ENCODE results near the gene RPTOR.
"Not testable (repeated sequence)": the region's sequence is repeated elsewhere in the genome, so short reads cannot be mapped to it uniquely, and the experiment has no call there.

The RPTOR gene

DNA sequence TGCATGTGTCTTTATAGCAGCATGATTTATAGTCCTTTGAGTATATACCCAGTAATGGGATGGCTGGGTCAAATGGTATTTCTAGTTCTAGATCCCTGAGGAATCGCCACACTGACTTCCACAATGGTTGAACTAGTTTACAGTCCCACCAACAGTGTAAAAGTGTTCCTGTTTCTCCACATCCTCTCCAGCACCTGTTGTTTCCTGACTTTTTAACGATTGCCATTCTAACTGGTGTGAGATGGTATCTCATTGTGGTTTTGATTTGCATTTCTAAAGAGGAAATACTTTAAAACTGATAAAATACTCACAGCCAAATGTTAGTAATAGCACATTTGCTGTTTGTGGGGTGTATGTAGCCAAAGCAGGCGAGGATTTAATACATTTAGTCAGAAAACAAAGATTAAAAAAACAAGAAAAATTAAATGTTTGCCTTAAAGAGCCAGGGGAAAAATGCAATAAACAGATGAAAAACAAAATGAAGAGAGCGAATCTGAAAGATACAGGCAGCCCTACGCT lies 220.0 kb downstream of the RPTOR start:
- TF ChIP-seq SCRT2 (tag by site-specific recombination; IDR thresholded peaks at IDR 0.05) = peak; percentile 60
- 0 out of 2 replicates have a peak, but pooled peaks have one; percentile 36 for TF ChIP-seq SCRT1 (tag by site-specific recombination; IDR thresholded peaks at IDR 0.05; ENCODE audit: borderline replicate concordance)
- peak; percentile 87 for TF ChIP-seq ZNF184 (tag by site-specific recombination; IDR thresholded peaks at IDR 0.05)
- POLR2A ChIA-PET = not testable (repeated sequence)
- CTCF ChIA-PET = interaction anchor here (0.6 kb wide), 1 partner anchor 130 kb away, joined by 3 read pairs; no protein-coding TSS in a partner anchor

GRCh38 chr17:80765241-80765961 lies 220.8 kb downstream of the RPTOR start:
- TF ChIP-seq, protein P1, sequence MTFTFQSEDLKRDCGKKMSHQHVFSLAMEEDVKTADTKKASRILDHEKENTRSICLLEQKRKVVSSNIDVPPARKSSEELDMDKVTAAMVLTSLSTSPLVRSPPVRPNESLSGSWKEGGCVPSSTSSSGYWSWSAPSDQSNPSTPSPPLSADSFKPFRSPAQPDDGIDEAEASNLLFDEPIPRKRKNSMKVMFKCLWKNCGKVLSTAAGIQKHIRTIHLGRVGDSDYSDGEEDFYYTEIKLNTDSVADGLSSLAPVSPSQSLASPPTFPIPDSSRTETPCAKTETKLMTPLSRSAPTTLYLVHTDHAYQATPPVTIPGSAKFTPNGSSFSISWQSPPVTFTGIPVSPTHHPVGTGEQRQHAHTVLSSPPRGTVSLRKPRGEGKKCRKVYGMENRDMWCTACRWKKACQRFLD (tag by site-specific recombination; IDR thresholded peaks at IDR 0.05) = no peak
- Histone ChIP-seq H3K36me3 (ENCODE audit: control insufficient read depth in 2 of 2, insufficient read depth in 1 of 2, low read length in 2 of 2) (peaks cover 0 to 7% of the 10 kb centered on the region in 2 experiments; a peak in 2 of 3 replicates), H3K9me3 (ENCODE audit: control insufficient read depth, insufficient read depth, low read depth, low read length) (no peaks in the 10 kb centered on the region), H3K4me1 (ENCODE audit: control insufficient read depth, insufficient read depth, low read length) (peaks cover 6% of the 10 kb centered on the region; the same call in 1 of the 2 replicates), H3K27ac (ENCODE audit: extremely low read depth, low read depth, low read length) (no peak overlapping the region), H3K4me3 (ENCODE audit: low read depth, low read length) (no peak overlapping the region)
- ChIA-PET POLR2A (no interaction called here), CTCF (interaction anchor here (0.6 to 1.1 kb wide), 2 partner anchors 9 to 129 kb away, joined by 3 read pairs; no protein-coding TSS in a partner anchor)

More for the DNA sequence above, 220.0 kb downstream of the RPTOR start:
- not testable (repeated sequence) for H3K4me3 ChIP-seq (ENCODE audit: low read depth, low read length); H3K27ac ChIP-seq (ENCODE audit: extremely low read depth, low read depth, low read length); H3K9me3 ChIP-seq (ENCODE audit: control insufficient read depth, insufficient read depth, low read depth, low read length); H3K4me1 ChIP-seq (ENCODE audit: control insufficient read depth, insufficient read depth, low read length); H3K36me3 ChIP-seq (ENCODE audit: control insufficient read depth in 2 of 2, insufficient read depth in 1 of 2, low read length in 2 of 2)

GRCh38 chr17:80766290-80766855 lies 221.7 kb downstream of the RPTOR start:
- Histone ChIP-seq H3K4me1 (ENCODE audit: control insufficient read depth, insufficient read depth, low read length) (no peaks in the 10 kb centered on the region; the same call in 1 of the 2 replicates), H3K9me3 (ENCODE audit: control insufficient read depth, insufficient read depth, low read depth, low read length) (no peaks in the 10 kb centered on the region), H3K4me3 (ENCODE audit: low read depth, low read length) (no peak overlapping the region), H3K27ac (ENCODE audit: extremely low read depth, low read depth, low read length) (no peak overlapping the region), H3K36me3 (ENCODE audit: control insufficient read depth in 2 of 2, insufficient read depth in 1 of 2, low read length in 2 of 2) (peaks cover 0 to 15% of the 10 kb centered on the region in 2 experiments; a peak in 2 of 3 replicates)
- TF ChIP-seq ZNF404 (tag by site-specific recombination; IDR thresholded peaks at IDR 0.05) = no peak
- CTCF ChIA-PET = interaction anchor here (0.7 to 1.1 kb wide), 2 partner anchors 10 to 116 kb away, joined by 3 to 5 read pairs; no protein-coding TSS in a partner anchor
- POLR2A ChIA-PET = no interaction called here

- no peaks in the 10 kb centered on the region for H3K4me1 ChIP-seq (ENCODE audit: control insufficient read depth, insufficient read depth, low read length)
- peaks cover 0 to 15% of the 10 kb centered on the region in 2 experiments; a peak in 2 of 3 replicates for H3K36me3 ChIP-seq (ENCODE audit: control insufficient read depth in 2 of 2, insufficient read depth in 1 of 2, low read length in 2 of 2)
- POLR2A ChIA-PET = no interaction called here
- no peak overlapping the region for H3K27ac ChIP-seq (ENCODE audit: extremely low read depth, low read depth, low read length)
- TF ChIP-seq, protein P2, sequence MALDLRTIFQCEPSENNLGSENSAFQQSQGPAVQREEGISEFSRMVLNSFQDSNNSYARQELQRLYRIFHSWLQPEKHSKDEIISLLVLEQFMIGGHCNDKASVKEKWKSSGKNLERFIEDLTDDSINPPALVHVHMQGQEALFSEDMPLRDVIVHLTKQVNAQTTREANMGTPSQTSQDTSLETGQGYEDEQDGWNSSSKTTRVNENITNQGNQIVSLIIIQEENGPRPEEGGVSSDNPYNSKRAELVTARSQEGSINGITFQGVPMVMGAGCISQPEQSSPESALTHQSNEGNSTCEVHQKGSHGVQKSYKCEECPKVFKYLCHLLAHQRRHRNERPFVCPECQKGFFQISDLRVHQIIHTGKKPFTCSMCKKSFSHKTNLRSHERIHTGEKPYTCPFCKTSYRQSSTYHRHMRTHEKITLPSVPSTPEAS (tag by site-specific recombination; IDR thresholded peaks at IDR 0.05) = no peak
- TF ChIP-seq ZNF311 (tag by site-specific recombination; IDR thresholded peaks at IDR 0.05; ENCODE audit: borderline replicate concordance) (no peak), PRDM10 (tag by site-specific recombination; IDR thresholded peaks at IDR 0.05) (no peak), ZNF561 (tag by site-specific recombination; IDR thresholded peaks at IDR 0.05; ENCODE audit: borderline replicate concordance) (no peak)
- CTCF ChIA-PET = interaction anchor here (0.7 kb wide), 1 partner anchor 760 kb away, joined by 3 read pairs; no protein-coding TSS in a partner anchor
- no peaks in the 10 kb centered on the region for H3K9me3 ChIP-seq (ENCODE audit: control insufficient read depth, insufficient read depth, low read depth, low read length)
- H3K4me3 ChIP-seq (ENCODE audit: low read depth, low read length) = no peak overlapping the region
Observed at GRCh38 chr17:80768389-80768788, 223.8 kb downstream of the RPTOR start.
